Tibial artery (tissue), 4 donors: ENCODE results near the gene ECPAS.
"Not testable (repeated sequence)": the region's sequence is repeated elsewhere in the genome, so short reads cannot be mapped to it uniquely, and the experiment has no call there.

Experiments used
- DNase-seq, 2 donors: peaks; one replicate each; pipeline ENCODE4 v3.0.0-alpha.2; 2019
- H3K27ac ChIP-seq, 2 donors: fragments of 200-600 bp; sonication (generic) in 1 of 2; 1 replicate in 1 of 2; 2 replicates in 1 of 2; pipeline ENCODE4 v1.5.1; 2018 to 2019; ENCODE audit warnings: mild to moderate bottlenecking in 1 of 2
- H3K27me3 ChIP-seq, 2 donors: fragments of 200-600 bp; sonication (generic) in 1 of 2; one replicate each; pipeline versions ENCODE4 v1.5.1 to v1.6.0; 2016 to 2019
- H3K36me3 ChIP-seq, 3 donors: fragments of 200-600 bp; sonication (generic) in 2 of 3; one replicate each; pipeline ENCODE4 v1.5.1; 2016 to 2019; ENCODE audit warnings: mild to moderate bottlenecking in 2 of 3
- H3K4me1 ChIP-seq, 4 donors: fragments of 200-600 bp; sonication (generic) in 2 of 4; 1 replicate in 3 of 4; 2 replicates in 1 of 4; pipeline ENCODE4 v1.5.1; 2016 to 2019
- H3K4me3 ChIP-seq, 2 donors: fragments of 200-600 bp; sonication (generic) in 1 of 2; 1 replicate in 1 of 2; 2 replicates in 1 of 2; pipeline ENCODE4 v1.5.1; 2018 to 2019; ENCODE audit warnings: mild to moderate bottlenecking in 2 of 2
- H3K9me3 ChIP-seq, 3 donors: fragments of 200-600 bp; sonication (generic) in 1 of 3; one replicate each; pipeline ENCODE4 v1.5.1; 2016 to 2019
- intact Hi-C: fragments of 100-400 bp; cut with DNase I; formaldehyde crosslinking; loops from one replicate; pipeline ENCODE4 v1.15.0; 2023; ENCODE audit warnings: low total_unique reads
- TF ChIP-seq, protein P1 (sequence below), 2 experiments: fragments of 200-600 bp in 1 of 2; fragments of 450-650 bp in 1 of 2; IDR thresholded peaks; one replicate each; pipeline ENCODE4 v1.5.1; 2017 to 2019; ENCODE audit warnings: antibody characterized with exemption in 2 of 2, mild to moderate bottlenecking in 1 of 2, moderate library complexity in 1 of 2

Gene ECPAS

DNA sequence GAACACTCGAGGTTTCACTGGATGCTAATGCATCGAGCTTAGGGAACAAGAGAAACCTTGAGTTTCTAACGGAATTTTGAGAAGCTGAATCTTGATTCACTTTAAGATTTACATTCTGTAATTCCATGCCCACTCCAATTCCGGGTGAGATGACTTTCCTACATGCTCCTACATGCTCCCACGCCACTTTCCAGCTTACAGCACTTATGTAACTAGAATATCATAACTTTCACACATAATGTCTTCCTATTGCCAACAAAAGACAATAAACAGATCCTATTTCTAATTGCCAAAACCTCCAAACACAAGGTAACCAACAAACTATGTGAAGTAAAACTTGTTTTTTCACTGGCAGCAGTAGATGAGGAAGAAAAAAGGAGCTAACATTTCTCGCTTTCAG, 72.9 kb downstream of the ECPAS start:
- no peak overlapping the region for H3K4me3 ChIP-seq
- no peak for DNase-seq
- TF ChIP-seq, protein P1, sequence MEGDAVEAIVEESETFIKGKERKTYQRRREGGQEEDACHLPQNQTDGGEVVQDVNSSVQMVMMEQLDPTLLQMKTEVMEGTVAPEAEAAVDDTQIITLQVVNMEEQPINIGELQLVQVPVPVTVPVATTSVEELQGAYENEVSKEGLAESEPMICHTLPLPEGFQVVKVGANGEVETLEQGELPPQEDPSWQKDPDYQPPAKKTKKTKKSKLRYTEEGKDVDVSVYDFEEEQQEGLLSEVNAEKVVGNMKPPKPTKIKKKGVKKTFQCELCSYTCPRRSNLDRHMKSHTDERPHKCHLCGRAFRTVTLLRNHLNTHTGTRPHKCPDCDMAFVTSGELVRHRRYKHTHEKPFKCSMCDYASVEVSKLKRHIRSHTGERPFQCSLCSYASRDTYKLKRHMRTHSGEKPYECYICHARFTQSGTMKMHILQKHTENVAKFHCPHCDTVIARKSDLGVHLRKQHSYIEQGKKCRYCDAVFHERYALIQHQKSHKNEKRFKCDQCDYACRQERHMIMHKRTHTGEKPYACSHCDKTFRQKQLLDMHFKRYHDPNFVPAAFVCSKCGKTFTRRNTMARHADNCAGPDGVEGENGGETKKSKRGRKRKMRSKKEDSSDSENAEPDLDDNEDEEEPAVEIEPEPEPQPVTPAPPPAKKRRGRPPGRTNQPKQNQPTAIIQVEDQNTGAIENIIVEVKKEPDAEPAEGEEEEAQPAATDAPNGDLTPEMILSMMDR (IDR thresholded peaks at IDR 0.05), result no peak
- no peak overlapping the region for H3K27ac ChIP-seq
- intact Hi-C loops, result no loop called here
- no peaks in the 10 kb centered on the region for H3K27me3 ChIP-seq
- no peaks in the 10 kb centered on the region for H3K9me3 ChIP-seq
- no peaks in the 10 kb centered on the region for H3K4me1 ChIP-seq
- peaks cover 88 to 96% (median 94%) of the 10 kb centered on the region in 3 donors for H3K36me3 ChIP-seq

DNA sequence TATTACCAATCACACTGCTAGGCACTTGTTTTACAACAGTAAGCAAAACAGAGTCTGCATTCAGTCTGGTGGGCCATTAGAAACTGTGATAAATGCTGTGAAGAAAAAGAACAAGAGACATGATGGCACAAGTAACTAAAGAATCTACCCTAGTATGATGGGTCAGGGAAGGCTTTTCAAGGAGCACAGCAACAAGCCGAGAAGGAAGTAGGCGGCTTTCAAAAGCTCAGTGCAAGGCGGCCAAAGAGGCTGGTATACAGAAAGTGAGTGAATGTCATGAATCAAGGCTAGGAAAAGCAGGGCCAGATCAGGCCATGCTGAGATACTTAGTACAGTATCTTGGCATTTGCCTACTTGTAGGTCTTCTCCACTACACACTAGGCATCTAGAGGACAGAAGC, 76.4 kb downstream of the ECPAS start:
- no peak overlapping the region for H3K4me3 ChIP-seq
- intact Hi-C loops, result no loop called here
- no peak overlapping the region for H3K27ac ChIP-seq
- TF ChIP-seq, protein P1 (IDR thresholded peaks at IDR 0.05), result no peak
- H3K9me3 ChIP-seq, result no peaks in the 10 kb centered on the region
- no peaks in the 10 kb centered on the region for H3K4me1 ChIP-seq
- no peaks in the 10 kb centered on the region for H3K27me3 ChIP-seq
- no peak for DNase-seq
- peaks cover 78 to 90% (median 83%) of the 10 kb centered on the region in 3 donors for H3K36me3 ChIP-seq

DNA sequence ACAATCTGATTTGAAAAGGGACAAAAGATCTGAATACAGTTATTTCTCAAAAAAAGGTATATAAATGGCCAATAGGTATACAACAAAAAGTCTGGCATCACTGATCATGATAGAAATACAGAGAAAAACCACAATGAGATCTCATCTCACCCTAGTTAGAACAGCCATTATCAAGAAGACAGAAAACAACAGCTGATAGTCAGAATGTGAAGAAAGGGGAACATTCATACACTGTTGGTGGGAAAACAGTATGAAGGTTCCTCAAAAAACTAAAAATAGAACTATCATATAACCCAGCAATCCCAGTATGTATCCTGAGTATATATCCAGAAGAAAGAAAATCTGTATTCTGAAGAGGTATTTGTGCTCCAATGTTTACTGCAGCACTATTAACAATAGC, 78.5 kb downstream of the ECPAS start:
- H3K27ac ChIP-seq, result no peak overlapping the region
- TF ChIP-seq, protein P1 (IDR thresholded peaks at IDR 0.05), result no peak
- peaks cover 79 to 92% (median 85%) of the 10 kb centered on the region in 3 donors for H3K36me3 ChIP-seq
- DNase-seq, result no peak
- no peaks in the 10 kb centered on the region for H3K4me1 ChIP-seq
- H3K27me3 ChIP-seq, result no peaks in the 10 kb centered on the region
- intact Hi-C loops, result no loop called here
- peaks cover 0 to 10% (median 0%) of the 10 kb centered on the region in 3 donors for H3K9me3 ChIP-seq
- H3K4me3 ChIP-seq, result no peak overlapping the region

DNA sequence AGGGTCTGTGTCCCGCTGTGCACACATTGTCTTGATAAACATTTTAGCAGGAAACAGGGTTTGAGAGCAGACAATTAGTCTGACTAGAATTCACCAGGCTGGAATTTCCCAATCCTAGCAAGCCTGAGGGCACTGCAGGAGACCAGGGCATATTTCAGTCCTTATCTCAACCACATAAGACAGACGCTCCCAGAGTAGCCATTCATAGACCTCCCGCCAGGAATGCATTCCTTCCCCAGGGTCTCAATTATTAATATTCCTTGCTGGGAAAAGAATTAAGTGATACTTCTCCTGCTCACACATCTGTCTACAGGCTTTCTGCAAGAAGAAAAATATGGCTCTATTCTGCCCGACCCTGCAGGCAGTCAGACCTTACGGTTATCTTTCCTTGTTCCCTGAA, 82.7 kb downstream of the ECPAS start:
- H3K4me3 ChIP-seq, H3K4me1 ChIP-seq, H3K27ac ChIP-seq, H3K27me3 ChIP-seq, intact Hi-C loops, DNase-seq: not testable (repeated sequence)
- peaks cover 64 to 91% (median 84%) of the 10 kb centered on the region in 3 donors for H3K36me3 ChIP-seq
- peaks cover 0 to 17% (median 0%) of the 10 kb centered on the region in 3 donors for H3K9me3 ChIP-seq

DNA sequence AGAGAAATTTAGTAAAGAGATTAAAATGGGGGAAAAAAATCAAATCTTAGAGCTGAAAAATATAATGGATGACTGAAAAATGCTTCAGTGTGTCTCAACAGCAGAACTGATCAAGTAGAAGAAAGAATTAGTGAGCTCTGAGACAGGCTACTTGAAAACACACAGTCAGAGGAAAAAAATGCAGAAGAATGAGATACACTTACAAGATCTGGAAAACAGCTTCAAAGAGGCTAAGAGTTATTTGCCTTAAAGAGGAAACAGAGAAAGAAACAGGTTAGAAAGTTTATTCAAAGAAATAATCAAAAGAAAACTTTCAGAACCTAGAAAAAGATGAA, 83.7 kb downstream of the ECPAS start:
- Histone ChIP-seq H3K27me3 (no peaks in the 10 kb centered on the region), H3K4me1 (no peaks in the 10 kb centered on the region), H3K36me3 (peaks cover 64 to 91% (median 84%) of the 10 kb centered on the region in 3 donors), H3K4me3 (no peak overlapping the region), H3K9me3 (peaks cover 0 to 17% (median 0%) of the 10 kb centered on the region in 3 donors), H3K27ac (no peak overlapping the region)
- DNase-seq, result no peak
- TF ChIP-seq, protein P1 (IDR thresholded peaks at IDR 0.05), result no peak
- intact Hi-C loops, result no loop called here

DNA sequence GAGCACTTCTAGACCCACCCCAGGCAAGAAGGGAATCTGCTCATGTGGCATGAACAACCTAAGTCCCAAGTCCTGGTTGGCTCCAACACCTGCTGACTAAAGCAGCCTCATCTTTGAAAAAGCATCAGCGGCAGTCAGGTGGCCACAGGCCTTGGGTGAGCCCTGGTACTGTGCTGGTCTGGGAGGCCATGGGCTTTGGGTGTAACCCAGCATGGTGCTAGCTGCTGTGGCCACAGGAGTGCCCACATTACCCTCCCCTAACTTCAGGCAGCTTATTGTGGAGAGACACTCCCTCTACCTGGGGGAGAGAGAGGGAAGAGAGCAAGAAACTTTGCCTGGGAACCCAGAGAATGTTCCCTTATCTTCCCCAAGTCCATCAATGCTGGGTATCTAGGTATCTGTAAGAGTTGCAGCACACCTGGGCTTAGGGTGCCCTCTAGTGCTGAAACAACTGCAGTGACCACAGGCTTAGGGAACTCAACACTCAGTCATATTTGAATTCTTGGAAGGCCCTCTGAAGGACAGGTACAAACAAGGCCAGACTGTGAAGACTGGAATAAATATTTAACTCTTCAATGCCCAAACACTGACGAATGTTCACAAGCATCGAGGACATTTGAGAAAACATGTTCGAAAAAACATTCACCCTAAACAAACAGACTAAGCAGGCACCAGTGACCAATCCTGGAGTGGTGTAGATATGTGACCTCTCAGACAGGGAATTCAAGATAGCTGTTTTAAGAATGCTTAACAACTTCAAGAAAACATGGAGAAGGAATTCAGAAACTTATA, 84.2 kb downstream of the ECPAS start:
- DNase-seq, result no peak
- Histone ChIP-seq H3K4me1 (no peaks in the 10 kb centered on the region), H3K27me3 (no peaks in the 10 kb centered on the region), H3K36me3 (peaks cover 64 to 92% (median 84%) of the 10 kb centered on the region in 3 donors), H3K4me3 (no peak overlapping the region), H3K9me3 (peaks cover 0 to 17% (median 0%) of the 10 kb centered on the region in 3 donors), H3K27ac (no peak overlapping the region)
- TF ChIP-seq, protein P1 (IDR thresholded peaks at IDR 0.05), result no peak
- intact Hi-C loops, result no loop called here
